KOPT-K1 (cell line): ENCODE results near the gene KLHL1.

Experiments used
- H3K27ac ChIP-seq: fragments of 200-600 bp; sonication (generic); 2 replicates; pipeline ENCODE4 v1.5.1; 2016; ENCODE audit warnings: antibody characterized with exemption, mild to moderate bottlenecking, low read depth, low read length; ENCODE audit not compliant: poor library complexity, severe bottlenecking
- H3K36me3 ChIP-seq: fragments of 200-600 bp; sonication (generic); 2 replicates; pipeline ENCODE4 v1.5.1; 2017; ENCODE audit warnings: antibody characterized with exemption, mild to moderate bottlenecking, low read length, moderate library complexity; ENCODE audit not compliant: insufficient read depth
- H3K9me3 ChIP-seq: fragments of 200-600 bp; sonication (generic); 2 replicates; pipeline ENCODE4 v1.5.1; 2017; ENCODE audit warnings: antibody characterized with exemption, low read length, mild to moderate bottlenecking; ENCODE audit not compliant: insufficient read depth, poor library complexity, severe bottlenecking

The KLHL1 gene

DNA sequence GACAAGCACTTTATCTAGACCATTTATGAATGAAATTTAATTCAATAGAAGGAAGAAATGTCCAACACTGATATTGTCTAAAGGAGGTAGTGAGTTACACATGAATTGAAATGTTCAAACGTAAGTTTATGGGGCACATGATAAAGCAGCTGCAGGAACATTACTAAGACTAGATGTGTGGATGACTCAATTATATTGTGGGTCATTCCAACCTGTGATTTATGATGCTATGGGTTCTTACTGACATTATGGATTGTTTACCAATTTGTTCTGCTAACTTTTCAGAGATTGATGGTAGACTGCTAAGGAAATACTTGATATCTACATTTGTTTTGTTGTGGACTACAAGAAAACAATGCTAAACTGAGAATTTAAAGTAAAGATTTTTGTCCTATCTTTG is 56.7 kb downstream of the KLHL1 start:
- Histone ChIP-seq H3K36me3 (no peaks in the 10 kb centered on the region), H3K9me3 (no peaks in the 10 kb centered on the region), H3K27ac (no peak overlapping the region)

DNA sequence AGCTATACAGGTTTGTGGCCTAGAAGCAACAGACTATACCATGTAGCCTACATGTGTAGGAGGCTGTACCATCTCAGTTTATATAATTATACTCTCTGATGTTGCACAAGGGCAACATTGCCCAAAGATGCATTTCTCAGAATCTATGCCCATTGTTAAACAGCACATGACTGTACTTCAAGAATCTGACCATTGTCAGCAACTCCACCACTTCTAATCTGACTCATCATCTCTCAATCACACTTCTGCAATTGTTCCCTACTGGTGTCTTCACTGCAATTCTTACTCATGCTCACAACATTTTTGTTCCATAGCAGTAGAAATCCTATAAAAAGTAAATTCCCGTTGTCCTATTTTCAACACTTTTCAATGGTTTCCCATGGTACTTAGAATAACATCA is 64.6 kb downstream of the KLHL1 start:
- Histone ChIP-seq H3K27ac (no peak overlapping the region), H3K9me3 (no peaks in the 10 kb centered on the region)

DNA sequence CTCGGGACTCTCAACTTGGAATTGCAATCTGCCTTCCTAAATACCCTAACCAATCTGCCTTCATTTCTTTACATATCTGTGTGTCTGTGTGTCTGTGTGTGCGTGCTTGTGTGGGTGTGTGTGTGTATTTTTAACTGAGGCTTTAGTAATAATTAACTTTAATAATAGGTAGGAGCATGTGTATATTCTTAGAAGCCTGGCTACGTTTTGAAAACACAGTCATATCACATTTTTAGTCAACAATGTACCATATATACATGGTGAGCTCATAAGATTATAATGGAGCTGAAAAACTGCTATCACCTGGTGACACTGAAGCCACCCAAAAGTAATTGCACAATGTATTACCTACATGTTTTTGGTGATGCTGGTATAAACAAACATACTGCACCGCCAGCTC is 66.1 kb downstream of the KLHL1 start:
- no peaks in the 10 kb centered on the region for H3K9me3 ChIP-seq
- no peak overlapping the region for H3K27ac ChIP-seq

More for the DNA sequence above, 64.6 kb downstream of the KLHL1 start:
- no peaks in the 10 kb centered on the region for H3K36me3 ChIP-seq

DNA sequence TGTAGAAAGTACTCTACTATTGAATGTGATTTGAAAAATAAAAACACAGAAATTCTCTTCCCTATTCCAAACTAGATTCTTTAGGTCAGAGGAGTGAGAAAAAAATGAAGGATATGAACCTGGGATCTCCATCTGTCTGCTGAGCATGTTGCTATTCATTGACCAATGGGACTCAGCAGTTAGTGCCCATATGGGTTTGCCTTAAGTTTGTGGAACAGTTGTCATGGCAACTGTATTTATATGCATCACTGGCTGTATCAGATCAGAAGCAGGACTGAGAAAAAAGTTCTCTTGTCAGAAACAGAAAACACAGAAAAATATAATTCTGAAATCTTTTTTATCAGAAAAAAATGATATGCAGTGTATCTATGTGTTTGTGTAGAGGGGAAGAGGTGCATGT is 74.0 kb downstream of the KLHL1 start:
- Histone ChIP-seq H3K36me3 (no peaks in the 10 kb centered on the region), H3K9me3 (no peaks in the 10 kb centered on the region), H3K27ac (no peak overlapping the region)

More for the DNA sequence above, 66.1 kb downstream of the KLHL1 start:
- no peaks in the 10 kb centered on the region for H3K36me3 ChIP-seq

DNA sequence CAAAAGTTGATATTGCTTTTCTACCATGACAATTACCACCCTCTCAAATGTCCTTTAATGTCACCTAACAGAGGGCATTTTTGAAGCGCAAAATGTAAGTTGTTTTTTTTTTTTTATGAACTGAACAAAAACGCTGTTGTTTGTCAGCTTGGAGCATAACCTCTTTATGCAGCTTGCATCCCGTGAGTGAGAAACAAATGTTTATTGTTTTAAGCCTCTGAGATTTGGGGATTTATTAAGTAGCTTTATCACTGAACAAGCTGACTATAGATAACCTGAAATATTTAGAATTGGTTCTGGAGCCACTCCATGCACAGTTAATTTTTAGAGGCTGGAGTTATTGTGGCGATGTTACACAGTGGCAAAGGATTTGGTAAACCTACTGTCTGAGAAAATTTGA is 80.7 kb downstream of the KLHL1 start:
- no peak overlapping the region for H3K27ac ChIP-seq
- H3K9me3 ChIP-seq: no peaks in the 10 kb centered on the region
- no peaks in the 10 kb centered on the region for H3K36me3 ChIP-seq

DNA sequence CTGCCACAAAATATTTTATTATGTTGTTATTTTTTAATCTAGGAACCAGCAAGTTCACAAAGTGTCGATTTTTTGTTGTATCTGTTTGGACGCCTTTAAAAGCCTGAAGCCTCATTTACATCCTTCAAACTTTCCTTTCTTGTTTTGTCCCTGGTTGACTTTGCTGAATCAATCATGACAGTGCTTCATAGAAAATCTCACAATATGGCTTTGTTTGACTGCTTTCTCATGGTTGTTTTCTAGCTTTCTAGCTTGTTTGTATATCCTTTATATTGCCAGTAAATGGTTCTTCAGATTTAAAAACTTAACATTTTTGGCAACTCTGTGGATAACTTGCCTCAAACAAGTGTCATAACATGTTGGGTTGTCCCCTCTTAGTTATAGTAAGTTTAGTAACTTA is 84.7 kb downstream of the KLHL1 start:
- H3K36me3 ChIP-seq: no peaks in the 10 kb centered on the region
- no peaks in the 10 kb centered on the region for H3K9me3 ChIP-seq
- H3K27ac ChIP-seq: no peak overlapping the region

DNA sequence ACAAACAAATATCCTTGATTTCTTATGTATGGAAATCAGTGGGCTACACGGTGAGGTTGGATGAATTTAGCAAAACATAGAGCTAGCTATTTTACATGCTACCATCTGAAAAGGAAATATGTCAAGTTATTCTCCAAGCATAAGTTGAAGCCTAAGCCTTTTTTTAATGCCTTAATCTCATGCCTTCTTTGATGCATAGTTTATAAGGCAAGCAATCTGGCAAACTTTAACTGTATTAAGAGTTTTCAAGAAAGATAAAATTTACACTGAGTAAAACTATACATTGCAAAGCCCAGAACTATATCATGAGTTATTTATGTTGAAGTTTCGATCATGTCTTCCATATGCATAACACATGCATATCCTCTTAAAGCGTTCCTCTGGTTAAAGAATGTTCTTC is 85.6 kb downstream of the KLHL1 start:
- Histone ChIP-seq H3K27ac (no peak overlapping the region), H3K9me3 (no peaks in the 10 kb centered on the region), H3K36me3 (no peaks in the 10 kb centered on the region)

DNA sequence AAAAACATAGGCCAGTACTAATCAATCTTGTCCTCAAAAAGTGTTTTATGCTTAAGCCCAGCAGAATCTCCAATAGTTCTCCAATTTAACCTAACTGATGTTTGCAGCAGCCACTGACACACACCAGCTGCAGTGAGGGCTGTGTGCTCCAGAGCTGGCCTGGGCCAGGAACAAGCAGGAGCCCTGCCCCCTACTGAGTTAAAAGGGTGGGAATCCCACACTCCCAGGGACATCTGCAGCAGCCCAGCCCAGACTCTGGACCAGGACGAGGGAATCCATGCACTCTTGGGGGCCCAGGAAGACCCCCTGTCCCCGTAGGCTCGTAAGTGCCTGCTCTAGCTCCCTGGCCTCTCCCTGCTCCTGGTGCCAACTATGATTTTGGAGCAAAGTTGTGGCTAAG is 92.1 kb downstream of the KLHL1 start:
- no peaks in the 10 kb centered on the region for H3K36me3 ChIP-seq
- no peak overlapping the region for H3K27ac ChIP-seq
- peaks cover 6% of the 10 kb centered on the region for H3K9me3 ChIP-seq

DNA sequence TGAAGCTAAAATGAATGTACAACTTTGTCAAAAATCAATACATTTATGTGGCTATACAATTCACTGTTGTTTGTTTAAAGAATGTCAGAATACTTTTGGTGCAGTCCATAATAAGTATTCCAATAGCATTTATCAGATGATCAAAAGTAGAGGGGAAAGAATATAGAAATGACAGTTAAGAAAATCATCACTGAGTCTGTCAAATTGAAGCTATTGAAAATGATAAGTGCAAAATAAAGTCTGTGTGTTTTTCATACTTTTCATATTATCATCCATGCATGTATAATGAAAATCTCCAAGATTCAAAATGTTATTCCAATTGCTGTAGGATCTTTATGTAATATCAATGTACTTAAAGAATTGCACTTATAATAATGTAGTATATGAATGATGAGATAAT is 93.9 kb downstream of the KLHL1 start:
- peaks cover 6% of the 10 kb centered on the region for H3K9me3 ChIP-seq
- H3K27ac ChIP-seq: no peak overlapping the region
- no peaks in the 10 kb centered on the region for H3K36me3 ChIP-seq

DNA sequence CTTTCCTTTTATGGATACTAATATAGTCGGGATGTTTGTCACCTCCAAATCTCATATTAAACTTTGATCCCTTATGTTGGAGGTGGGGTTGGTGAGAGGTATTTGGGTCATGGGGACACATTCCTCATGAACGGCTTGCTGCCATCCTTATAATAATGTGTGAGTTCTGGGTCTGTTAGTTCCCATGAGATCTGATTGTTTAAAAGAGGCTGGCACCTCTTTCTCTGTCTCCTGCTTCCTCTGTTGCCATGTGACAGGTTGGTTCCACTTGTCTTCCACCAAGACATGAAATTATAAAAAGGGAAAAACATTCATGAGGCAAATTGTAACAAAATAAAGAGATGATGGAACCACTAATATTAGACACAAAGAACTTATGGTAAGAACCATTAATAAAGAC is 108.4 kb downstream of the KLHL1 start:
- H3K36me3 ChIP-seq: no peaks in the 10 kb centered on the region
- no peak overlapping the region for H3K27ac ChIP-seq
- no peaks in the 10 kb centered on the region for H3K9me3 ChIP-seq

DNA sequence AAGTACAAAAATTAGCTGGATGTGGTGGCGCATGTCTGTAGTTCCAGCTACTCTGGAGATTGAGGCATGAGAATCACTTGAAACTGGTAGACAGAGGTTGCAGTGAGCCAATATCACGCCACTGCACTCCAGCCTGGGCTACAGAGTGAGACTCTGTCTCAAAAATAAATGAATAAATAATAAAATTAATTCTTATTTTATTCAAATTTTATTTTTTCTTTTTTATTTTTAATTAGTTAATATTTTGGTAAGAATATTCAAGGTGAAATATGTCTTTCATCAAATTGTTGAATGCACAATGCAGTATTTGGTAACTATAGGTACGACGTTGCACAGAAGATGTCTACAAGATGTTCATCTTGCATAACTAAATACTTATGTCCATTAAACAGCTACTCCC is 111.2 kb downstream of the KLHL1 start:
- Histone ChIP-seq H3K27ac (no peak overlapping the region), H3K36me3 (no peaks in the 10 kb centered on the region), H3K9me3 (no peaks in the 10 kb centered on the region)

DNA sequence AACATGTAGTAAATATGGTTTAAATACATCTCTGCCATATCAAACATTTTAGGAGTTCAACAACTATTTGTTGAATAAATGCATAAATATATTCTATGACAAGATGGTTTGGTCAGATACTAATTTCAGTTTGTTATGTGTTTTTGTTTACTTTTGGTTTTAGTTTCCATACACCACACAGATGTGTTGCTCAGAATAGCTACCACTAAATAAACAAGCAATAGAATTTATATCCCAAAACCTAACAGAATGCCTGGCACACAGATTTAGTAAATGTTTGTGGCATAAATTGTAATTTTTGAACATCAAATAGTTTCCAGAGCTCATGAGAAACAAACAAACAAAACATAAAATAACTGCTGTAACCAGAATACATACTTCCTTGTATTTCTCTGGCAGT is 127.5 kb downstream of the KLHL1 start:
- no peak overlapping the region for H3K27ac ChIP-seq
- H3K36me3 ChIP-seq: no peaks in the 10 kb centered on the region
- no peaks in the 10 kb centered on the region for H3K9me3 ChIP-seq

DNA sequence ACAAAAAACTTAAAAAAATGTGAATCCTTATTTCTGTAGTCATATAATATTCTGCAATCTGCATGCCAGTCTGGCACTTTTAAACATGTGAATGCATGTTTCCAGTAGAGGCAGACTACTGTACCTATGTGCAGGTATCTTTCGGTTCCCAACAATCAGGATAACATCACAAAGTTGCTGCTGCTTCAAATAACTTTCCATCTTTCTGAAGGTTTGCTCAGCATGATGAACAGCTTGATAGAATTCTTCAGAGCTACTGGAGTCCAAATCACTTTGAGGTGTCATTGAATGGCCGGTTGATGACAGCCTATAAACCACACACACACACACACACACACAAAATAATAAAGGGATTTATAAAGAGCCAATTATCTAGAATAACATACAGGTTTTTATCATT is 132.8 kb downstream of the KLHL1 start:
- no peaks in the 10 kb centered on the region for H3K36me3 ChIP-seq
- no peak overlapping the region for H3K27ac ChIP-seq
- H3K9me3 ChIP-seq: no peaks in the 10 kb centered on the region

DNA sequence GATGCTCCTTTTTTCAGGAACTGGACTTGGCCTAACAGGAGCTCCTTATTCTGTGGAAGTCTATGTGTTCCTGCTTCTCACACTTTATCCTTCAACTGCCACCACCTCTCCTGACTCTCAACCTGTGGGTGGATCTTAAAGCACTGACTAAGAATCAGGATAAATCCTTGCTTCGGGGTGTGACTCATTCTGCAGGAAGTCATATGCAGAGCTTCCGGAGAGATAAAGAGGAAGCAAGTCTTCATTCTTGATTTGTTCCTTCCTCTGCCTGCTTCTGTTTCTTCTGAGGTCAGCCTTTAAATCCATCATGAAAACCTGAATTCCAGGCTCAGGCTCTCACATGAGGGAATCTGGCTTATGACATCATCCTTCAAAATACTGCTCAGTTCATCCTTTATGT is 137.7 kb downstream of the KLHL1 start:
- no peaks in the 10 kb centered on the region for H3K36me3 ChIP-seq
- no peak overlapping the region for H3K27ac ChIP-seq
- no peaks in the 10 kb centered on the region for H3K9me3 ChIP-seq

DNA sequence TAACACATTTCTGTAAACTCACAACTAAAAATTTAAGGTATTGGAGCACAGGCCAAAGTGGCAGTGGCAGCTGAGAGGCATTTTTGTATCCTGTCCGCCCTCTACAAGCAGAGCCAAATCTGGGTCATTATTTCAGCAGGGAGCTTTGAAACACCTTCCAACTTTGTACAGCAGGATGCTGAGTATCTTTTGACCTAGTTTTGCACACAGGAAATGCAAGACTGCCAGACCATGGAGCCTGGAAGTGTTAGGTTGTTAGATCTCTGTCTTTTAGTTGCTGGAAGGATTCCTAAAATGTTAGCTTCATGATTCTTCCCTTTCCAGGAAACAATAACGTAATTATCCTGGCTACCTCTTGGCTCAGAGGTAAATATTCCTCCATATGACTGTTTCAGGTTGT is 149.2 kb downstream of the KLHL1 start:
- Histone ChIP-seq H3K27ac (no peak overlapping the region), H3K36me3 (no peaks in the 10 kb centered on the region), H3K9me3 (no peaks in the 10 kb centered on the region)

DNA sequence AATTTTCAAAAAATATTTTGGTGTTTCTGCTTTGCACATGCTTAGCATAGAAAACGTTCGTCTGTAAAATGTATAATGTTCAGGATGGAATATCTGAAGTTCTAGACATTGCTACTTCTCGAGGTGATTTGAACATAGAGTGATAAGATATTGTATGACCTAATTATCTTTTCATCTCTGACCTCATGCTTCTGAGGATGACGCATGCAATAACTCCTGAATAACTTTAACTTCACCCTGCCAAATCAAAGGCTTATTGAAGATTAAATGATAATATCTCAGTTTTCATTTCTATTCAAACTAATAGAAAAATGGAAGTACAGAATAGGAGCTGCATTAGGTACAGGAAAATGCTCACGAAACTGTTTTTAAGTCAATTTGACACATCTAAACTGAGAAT is 151.4 kb downstream of the KLHL1 start:
- no peaks in the 10 kb centered on the region for H3K9me3 ChIP-seq
- H3K36me3 ChIP-seq: no peaks in the 10 kb centered on the region
- H3K27ac ChIP-seq: no peak overlapping the region

DNA sequence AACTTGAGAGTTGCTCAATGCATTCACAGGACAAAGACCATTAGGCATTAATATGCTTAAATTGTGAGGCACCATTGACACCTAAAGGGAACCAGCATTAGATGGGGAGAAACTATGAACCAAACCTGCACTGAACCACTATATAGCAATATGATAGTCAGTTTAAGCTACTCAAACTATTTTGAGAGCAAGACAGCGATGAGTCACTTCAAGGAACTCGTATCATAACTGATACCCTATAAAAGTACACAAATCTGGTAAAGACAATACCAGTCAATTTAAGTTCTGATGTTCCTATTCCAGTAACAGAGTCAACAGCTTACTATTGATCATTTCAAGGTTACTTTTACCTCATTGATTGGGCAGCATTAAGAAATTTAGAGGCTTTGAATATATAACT is 151.9 kb downstream of the KLHL1 start:
- Histone ChIP-seq H3K9me3 (no peaks in the 10 kb centered on the region), H3K36me3 (no peaks in the 10 kb centered on the region), H3K27ac (no peak overlapping the region)
